H1 (cell line): ENCODE results near the gene FOXL2NB. TPM values are rescaled to one million over a fixed set of nuclear protein-coding genes. Genes with fewer than 3 reads are reported as not detected.

Experiments used
- CTCF ChIA-PET: fragments of 300-600 bp; sonication (Branson Sonifier 250); formaldehyde crosslinking; loops from one replicate; lab custom pipeline; 2021; ENCODE audit not compliant: partially characterized antibody; lab: Charles Lee
- POLR2A ChIA-PET: fragments of 300-600 bp; sonication (Branson Sonifier 250); formaldehyde crosslinking; loops from one replicate; lab custom pipeline; 2021; ENCODE audit warnings: inconsistent platforms; ENCODE audit not compliant: partially characterized antibody; lab: Charles Lee
- DNase-seq, 2 experiments: peaks; one replicate each; pipeline versions ENCODE4 v3.0.0 to v3.0.0-alpha.2; 2010 to 2022; ENCODE audit warnings: low spot score in 2 of 2, low read depth in 1 of 2, mixed read lengths in 1 of 2
- FAIRE-seq: peaks from 2 replicates; lab custom pipeline; 2011; peaks lifted over from hg19 to GRCh38; lab: Jason Lieb, UNC
- H2AFZ ChIP-seq: 2 replicates; pipeline ENCODE4 v1.8.1; 2012; ENCODE audit warnings: low read length, inconsistent platforms
- H2AK5ac ChIP-seq: 2 replicates; pipeline ENCODE4 v1.6.1; 2013; ENCODE audit warnings: low read depth, low read length
- H2BK120ac ChIP-seq: replicated peaks from 2 replicates; pipeline ENCODE3; 2013; ENCODE audit warnings: low read depth, low read length, inconsistent platforms
- H2BK12ac ChIP-seq: 2 replicates; pipeline ENCODE4 v1.6.1; 2013; ENCODE audit warnings: low read depth, low read length
- H2BK15ac ChIP-seq: 2 replicates; pipeline ENCODE4 v1.6.1; 2013; ENCODE audit warnings: low read length
- H2BK20ac ChIP-seq: 2 replicates; pipeline ENCODE4 v1.6.1; 2013; ENCODE audit warnings: low read length
- H2BK5ac ChIP-seq: 2 replicates; pipeline ENCODE4 v1.6.1; 2013; ENCODE audit warnings: low read depth, low read length
- H3K14ac ChIP-seq: 2 replicates; pipeline ENCODE4 v1.6.1; 2013; ENCODE audit warnings: inconsistent platforms; ENCODE audit not compliant: insufficient read length
- H3K18ac ChIP-seq: 2 replicates; pipeline ENCODE4 v1.6.1; 2013; ENCODE audit warnings: low read length; ENCODE audit errors: extremely low read depth
- H3K23ac ChIP-seq: 2 replicates; pipeline ENCODE4 v1.6.1; 2013; ENCODE audit warnings: inconsistent platforms; ENCODE audit not compliant: insufficient read length
- H3K23me2 ChIP-seq: 2 replicates; pipeline ENCODE4 v1.6.1; 2013; ENCODE audit warnings: low read depth, low read length
- H3K27ac ChIP-seq: 2 replicates; pipeline ENCODE4 v1.6.1; 2011; ENCODE audit warnings: low read depth, low read length, inconsistent platforms
- H3K27me3 ChIP-seq, 4 experiments: replicated peaks in 1 of 4; 1 replicate in 1 of 4; 2 replicates in 3 of 4; pipeline versions ENCODE4 v1.6.1 to v1.8.1; 2011 to 2013; ENCODE audit warnings: low read length in 3 of 4, mild to moderate bottlenecking in 3 of 4, inconsistent platforms in 2 of 4, mixed read lengths in 2 of 4, moderate library complexity in 1 of 4; ENCODE audit not compliant: control insufficient read depth in 3 of 4, insufficient read depth in 3 of 4; ENCODE audit errors: extremely low read depth in 1 of 4
- H3K36me3 ChIP-seq, 4 experiments: 2 replicates each; pipeline versions ENCODE4 v1.6.1 to v1.8.1; 2011 to 2013; ENCODE audit warnings: mild to moderate bottlenecking in 4 of 4, low read length in 3 of 4, moderate library complexity in 2 of 4, control low read depth in 1 of 4, inconsistent platforms in 1 of 4; ENCODE audit not compliant: insufficient read depth in 4 of 4, control insufficient read depth in 2 of 4
- H3K4ac ChIP-seq: replicated peaks from 2 replicates; pipeline ENCODE3; 2013; ENCODE audit warnings: low read length, low read depth, mixed read lengths, inconsistent platforms; ENCODE audit not compliant: insufficient read length
- H3K4me1 ChIP-seq, 4 experiments: replicated peaks in 1 of 4; 1 replicate in 1 of 4; 2 replicates in 3 of 4; pipeline versions ENCODE4 v1.6.1 to v1.8.1; 2011 to 2013; ENCODE audit warnings: low read length in 3 of 4, inconsistent platforms in 2 of 4, mixed read lengths in 1 of 4; ENCODE audit not compliant: insufficient read depth in 4 of 4, control insufficient read depth in 3 of 4
- H3K4me2 ChIP-seq, 2 experiments: 2 replicates each; pipeline versions ENCODE4 v1.6.1 to v1.8.1; 2011 to 2013; ENCODE audit warnings: low read depth in 2 of 2, low read length in 2 of 2, control low read depth in 1 of 2, inconsistent platforms in 1 of 2, mild to moderate bottlenecking in 1 of 2; ENCODE audit not compliant: insufficient read depth in 1 of 2
- H3K4me3 ChIP-seq, 4 experiments: fragments of 200-600, 300-600 bp in 1 of 4; sonication (generic), shearing (Covaris generic), sonication (Bioruptor Twin) in 1 of 4; 2 replicates each; pipeline versions ENCODE4 v1.5.1 to v1.8.1; 2011 to 2016; ENCODE audit warnings: low read length in 4 of 4, low read depth in 3 of 4, control low read depth in 2 of 4, inconsistent platforms in 2 of 4, mild to moderate bottlenecking in 2 of 4, mixed read lengths in 1 of 4, moderate library complexity in 1 of 4; ENCODE audit not compliant: insufficient read depth in 2 of 4; ENCODE audit errors: extremely low read depth in 1 of 4
- H3K56ac ChIP-seq: replicated peaks from 2 replicates; pipeline ENCODE3; 2013; ENCODE audit warnings: low read depth, mild to moderate bottlenecking, mixed read lengths, low read length, inconsistent platforms; ENCODE audit not compliant: insufficient read length
- H3K79me1 ChIP-seq: 2 replicates; pipeline ENCODE4 v1.6.1; 2013; ENCODE audit warnings: low read depth, low read length, control low read depth
- H3K79me2 ChIP-seq, 2 experiments: 2 replicates each; pipeline versions ENCODE4 v1.6.1 to v1.8.1; 2012 to 2013; ENCODE audit warnings: low read length in 2 of 2, mild to moderate bottlenecking in 2 of 2, inconsistent platforms in 1 of 2; ENCODE audit not compliant: insufficient read depth in 2 of 2, control insufficient read depth in 1 of 2
- H3K9ac ChIP-seq, 4 experiments: replicated peaks in 1 of 4; 1 replicate in 1 of 4; 2 replicates in 3 of 4; pipeline versions ENCODE4 v1.6.1 to v1.8.1; 2011 to 2013; ENCODE audit warnings: low read depth in 3 of 4, low read length in 3 of 4, control low read depth in 2 of 4, mild to moderate bottlenecking in 2 of 4, moderate library complexity in 2 of 4, inconsistent platforms in 1 of 4; ENCODE audit errors: extremely low read depth in 1 of 4
- H3K9me3 ChIP-seq, 2 experiments: 2 replicates each; pipeline versions ENCODE4 v1.6.1 to v1.8.1; 2012 to 2013; ENCODE audit warnings: mild to moderate bottlenecking in 2 of 2, moderate library complexity in 2 of 2, control low read depth in 1 of 2, inconsistent platforms in 1 of 2, low read depth in 1 of 2, low read length in 1 of 2, mixed read lengths in 1 of 2; ENCODE audit not compliant: insufficient read depth in 2 of 2
- H4K20me1 ChIP-seq, 2 experiments: replicated peaks in 1 of 2; 2 replicates each; pipeline versions ENCODE3 to v1.8.1; 2011 to 2013; ENCODE audit warnings: inconsistent platforms in 2 of 2, low read length in 2 of 2, mild to moderate bottlenecking in 1 of 2; ENCODE audit not compliant: insufficient read depth in 2 of 2, control insufficient read depth in 1 of 2
- H4K5ac ChIP-seq: 2 replicates; pipeline ENCODE4 v1.6.1; 2013; ENCODE audit warnings: low read length, low read depth, mixed read lengths, inconsistent platforms; ENCODE audit not compliant: insufficient read length
- H4K8ac ChIP-seq: 2 replicates; pipeline ENCODE4 v1.8.0; 2013; ENCODE audit warnings: mild to moderate bottlenecking, moderate library complexity, low read length, inconsistent platforms; ENCODE audit not compliant: insufficient read depth; ENCODE audit errors: extremely low read depth
- H4K91ac ChIP-seq: replicated peaks from 2 replicates; pipeline ENCODE3; 2013; ENCODE audit warnings: low read length, mixed read lengths, inconsistent platforms; ENCODE audit not compliant: insufficient read length
- EZH2 ChIP-seq: fragments of 200-600 bp; sonication (generic); IDR thresholded peaks from 2 replicates; pipeline ENCODE4 v1.7.1; 2012; ENCODE audit warnings: low read depth, mild to moderate bottlenecking, moderate library complexity, low read length, inconsistent platforms; ENCODE audit not compliant: severe bottlenecking
- KDM5A ChIP-seq: fragments of 200-600 bp; IDR thresholded peaks from 2 replicates; pipeline ENCODE4 v1.7.1; 2012; ENCODE audit warnings: mild to moderate bottlenecking, low read length, inconsistent platforms, mixed read lengths
- MAFK ChIP-seq: IDR thresholded peaks from 2 replicates; pipeline ENCODE4 v1.6.1; 2012; ENCODE audit warnings: low read depth, mild to moderate bottlenecking, improper control_type of control experiment, low read length
- NRF1 ChIP-seq: IDR thresholded peaks from 2 replicates; pipeline ENCODE4 v1.6.1; 2011; ENCODE audit warnings: mild to moderate bottlenecking, low read depth, low read length, improper control_type of control experiment
- RAD21 ChIP-seq, 2 experiments: IDR thresholded peaks in 1 of 2; conservative IDR thresholded peaks in 1 of 2; 2 replicates each; pipeline ENCODE4 v1.6.1; 2011; ENCODE audit warnings: low read depth in 2 of 2, low read length in 2 of 2, improper control_type of control experiment in 1 of 2, inconsistent platforms in 1 of 2, mild to moderate bottlenecking in 1 of 2, moderate library complexity in 1 of 2
- SIX5 ChIP-seq: IDR thresholded peaks from 2 replicates; pipeline ENCODE4 v1.6.1; 2011; ENCODE audit warnings: mild to moderate bottlenecking, low read depth, low read length
- WGBS, 2 experiments: shearing (Covaris generic) in 1 of 2; methylation state at CpG; one replicate each; pipeline versions ENCODE4 v1.1.6 to v1.1.7; 2013 to 2015; ENCODE audit warnings: low lambda C conversion rate in 2 of 2, mixed read lengths in 2 of 2, inconsistent platforms in 1 of 2, low coverage in 1 of 2, missing lambda C conversion rate in 1 of 2; ENCODE audit not compliant: insufficient replicate concordance in 2 of 2, insufficient coverage in 1 of 2, insufficient read length in 1 of 2; ENCODE audit errors: extremely low coverage in 1 of 2, missing lambda C conversion rate in 1 of 2; 5-methylcytosine and 5-hydroxymethylcytosine counted together
- polyA plus RNA-seq, 7 experiments: library from polyadenylated mRNA; depleted of rRNA in 3 of 7; stranded (reverse) in 5 of 7; unstranded in 2 of 7; fragments of >200 nt in 5 of 7; fragments of 200-250 nt in 2 of 7; gene quantifications; 1 replicate in 5 of 7; 2 replicates in 1 of 7; 4 replicates in 1 of 7; pipeline versions ENCODE4 v1.2.1 to v1.2.3, GENCODE V29; 2011 to 2013; ENCODE audit warnings: missing spikeins in 2 of 7, mixed read lengths in 2 of 7
- total RNA-seq: library from RNA; stranded (reverse); fragmentation: NEBNext Ultra II Directional; extraction: Animal tissue kit (Norgen Biotek cat#: 25700); gene quantifications from 2 replicates; pipeline ENCODE4 v1.2.1, GENCODE V29; 2021

Gene FOXL2NB
- total and polyA plus RNA-seq, 2 of the 8 experiments (the other 6 are each of a cell fraction or from before 2014, with no cell fraction given) = 5.4 to 7.3 TPM

- H3K27me3 ChIP-seq = no peaks in the 10 kb centered on the region
- FAIRE-seq (no peak), DNase-seq (no peak)
- H3K79me2 ChIP-seq = no peaks in the 10 kb centered on the region
- H3K9me3 ChIP-seq = no peaks in the 10 kb centered on the region
- H3K14ac ChIP-seq = no peak overlapping the region
- H4K91ac ChIP-seq = no peak overlapping the region
- no peak overlapping the region for H2BK20ac ChIP-seq
- ChIA-PET POLR2A (interaction anchor here (1.1 kb wide), 1 partner anchor 22 kb away, joined by 3 read pairs; no protein-coding TSS in a partner anchor), CTCF (interaction anchor here (1.0 to 15.1 kb wide), 4 partner anchors 12 to 380 kb away, joined by 3 to 223 read pairs (median 4); no protein-coding TSS in a partner anchor)
- H3K36me3 ChIP-seq = no peaks in the 10 kb centered on the region
- no peak overlapping the region for H3K23ac ChIP-seq
- no peak overlapping the region for H2BK120ac ChIP-seq
- H3K79me1 ChIP-seq = no peaks in the 10 kb centered on the region
- no peak overlapping the region for H2AK5ac ChIP-seq
- no peak overlapping the region for H2BK12ac ChIP-seq
- no peaks in the 10 kb centered on the region for H3K23me2 ChIP-seq
- no peak overlapping the region for H2BK5ac ChIP-seq
- no peak overlapping the region; the same call in 1 of the 2 replicates for H4K8ac ChIP-seq
- H3K18ac ChIP-seq = no peak overlapping the region
- no peak overlapping the region for H4K5ac ChIP-seq
- WGBS, 2 experiments = 82% methylated on average over 5 of the region's 5 CpGs; no CpG with 5 or more reads in 1 of the 2 experiments
- H2AFZ ChIP-seq = no peak overlapping the region
- H2BK15ac ChIP-seq = no peak overlapping the region
- H3K9ac ChIP-seq = no peak overlapping the region; a peak in 1 of 7 replicates
- no peaks in the 10 kb centered on the region for H3K4me1 ChIP-seq
- H4K20me1 ChIP-seq = no peaks in the 10 kb centered on the region
- H3K4me3 ChIP-seq = no peak overlapping the region
- no peak overlapping the region for H3K56ac ChIP-seq
- H3K4me2 ChIP-seq = no peak overlapping the region
- H3K4ac ChIP-seq = no peak overlapping the region
- H3K27ac ChIP-seq = no peak overlapping the region
- TF ChIP-seq MAFK (no peak), SIX5 (no peak), RAD21 (IDR thresholded peaks at IDR 0.05 in 1 of 2, conservative IDR thresholded peaks at IDR 0.05 in 1 of 2; ENCODE audit: low read depth in 2 of 2, low read length in 2 of 2) (no peak), EZH2 (no peak), NRF1 (no peak), KDM5A (no peak)
Observed at GRCh38 chr3:138974462-138974861, 27.4 kb downstream of the FOXL2NB start.
